Cardiac septum (tissue), 1 donor: Measurements from ENCODE around the gene PAK6. TPM values are rescaled to one million over a fixed set of nuclear protein-coding genes. Genes with fewer than 3 reads are reported as not detected.

Experiments used
- DNase-seq: peaks from one replicate; pipeline ENCODE4 v3.0.0-alpha.2; 2020; ENCODE audit warnings: low spot score
- intact Hi-C: fragments of 100-400 bp; cut with DNase I; formaldehyde crosslinking; loops from one replicate; pipeline ENCODE4 v1.14.0; 2022
- total RNA-seq: library from RNA; stranded (reverse); fragmentation: NEBNext Ultra II Directional; extraction: Animal tissue kit (Norgen Biotek cat#: 25700); gene quantifications from one replicate; pipeline ENCODE4 v1.2.1, GENCODE V29; 2021
- donor health status: DM: no; HTN: no; CAD: no.

The PAK6 gene
- total RNA-seq, 1 donor from 2014 or later, result 2.6 TPM

- no peak for DNase-seq
- intact Hi-C loops, result loop anchor here (5.0 kb wide), 1 partner anchor 122 kb away; the partner anchor contains the start of gene IVD
Observed at GRCh38 chr15:40285554-40286011, 46.7 kb downstream of the PAK6 start.

DNA sequence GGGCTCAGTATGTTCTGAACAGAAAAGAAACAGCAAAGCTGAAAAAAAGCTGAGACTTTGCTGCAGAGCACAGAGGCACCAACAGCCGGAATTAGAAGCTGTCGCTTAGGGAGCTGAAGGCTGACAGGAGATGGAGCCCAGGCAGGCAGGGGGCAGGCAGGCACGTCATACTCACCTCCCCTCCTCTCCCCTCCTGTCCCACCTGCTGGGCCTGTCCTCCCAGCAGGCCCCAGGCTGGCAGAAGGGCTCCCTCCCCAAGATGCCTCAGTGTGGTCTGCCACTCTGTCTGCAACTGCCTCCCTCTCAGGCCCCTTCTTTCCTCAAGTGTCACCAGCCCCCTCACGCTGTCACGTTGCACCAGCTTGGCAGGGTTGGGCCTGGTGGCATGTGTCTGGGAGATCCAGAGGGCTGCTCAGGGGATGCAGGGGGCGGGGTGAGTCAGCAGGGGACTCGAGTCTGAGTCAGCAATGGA lies 47.2 kb downstream of the PAK6 start:
- intact Hi-C loops, result loop anchor here (5.0 kb wide), 1 partner anchor 121 kb away; the partner anchor contains the start of gene IVD
- no peak for DNase-seq

DNA sequence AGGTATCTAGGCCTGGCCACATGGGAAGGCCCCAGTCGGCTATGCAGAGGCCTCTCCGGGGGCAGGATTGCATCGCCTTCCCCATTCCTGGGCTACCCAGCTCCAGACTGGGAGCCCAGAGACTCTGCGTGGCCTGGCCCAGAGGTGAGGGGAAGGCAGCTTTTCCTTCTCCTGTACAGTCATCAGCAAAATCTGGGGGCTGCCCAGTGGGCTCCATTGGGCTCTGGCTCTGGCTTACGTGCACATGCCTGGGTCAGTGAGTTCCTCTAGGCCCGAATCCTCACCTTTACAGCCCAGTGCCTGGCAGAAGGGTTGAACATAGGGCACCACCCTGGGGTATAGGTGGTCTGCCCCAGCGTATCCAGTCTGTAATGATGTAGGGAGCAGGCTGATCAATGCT lies 47.9 kb downstream of the PAK6 start:
- intact Hi-C loops, result loop anchor here (5.0 kb wide), 1 partner anchor 121 kb away; the partner anchor contains the start of gene IVD
- DNase-seq, result no peak

- DNase-seq, result no peak
- intact Hi-C loops, result loop anchor here (5.0 kb wide), 1 partner anchor 120 kb away; the partner anchor contains the start of gene IVD
Observed at GRCh38 chr15:40287505-40287904, 48.6 kb downstream of the PAK6 start.

DNA sequence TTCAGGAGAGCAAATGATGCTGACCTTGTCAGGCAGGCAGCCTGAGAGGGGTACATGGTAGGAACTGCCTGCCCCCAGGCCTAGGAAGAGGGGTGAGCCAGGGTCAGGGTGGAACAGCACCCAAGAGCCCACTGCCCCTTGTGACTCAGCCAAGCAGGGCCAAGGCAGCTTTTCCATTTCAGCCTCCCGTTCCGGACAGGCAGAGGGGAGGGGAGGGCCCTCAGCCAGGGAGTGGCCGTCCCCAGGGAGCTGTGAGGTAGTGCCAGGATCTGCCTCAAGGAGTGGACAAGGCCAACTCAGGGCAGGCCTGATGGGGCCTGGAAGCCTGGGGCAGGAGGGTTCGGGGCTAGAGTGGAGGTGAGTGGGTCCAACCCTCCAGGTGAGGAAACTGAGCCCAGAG lies 49.1 kb downstream of the PAK6 start:
- intact Hi-C loops, result loop anchor here (5.0 kb wide), 1 partner anchor 119 kb away; the partner anchor contains the start of gene IVD
- no peak for DNase-seq

DNA sequence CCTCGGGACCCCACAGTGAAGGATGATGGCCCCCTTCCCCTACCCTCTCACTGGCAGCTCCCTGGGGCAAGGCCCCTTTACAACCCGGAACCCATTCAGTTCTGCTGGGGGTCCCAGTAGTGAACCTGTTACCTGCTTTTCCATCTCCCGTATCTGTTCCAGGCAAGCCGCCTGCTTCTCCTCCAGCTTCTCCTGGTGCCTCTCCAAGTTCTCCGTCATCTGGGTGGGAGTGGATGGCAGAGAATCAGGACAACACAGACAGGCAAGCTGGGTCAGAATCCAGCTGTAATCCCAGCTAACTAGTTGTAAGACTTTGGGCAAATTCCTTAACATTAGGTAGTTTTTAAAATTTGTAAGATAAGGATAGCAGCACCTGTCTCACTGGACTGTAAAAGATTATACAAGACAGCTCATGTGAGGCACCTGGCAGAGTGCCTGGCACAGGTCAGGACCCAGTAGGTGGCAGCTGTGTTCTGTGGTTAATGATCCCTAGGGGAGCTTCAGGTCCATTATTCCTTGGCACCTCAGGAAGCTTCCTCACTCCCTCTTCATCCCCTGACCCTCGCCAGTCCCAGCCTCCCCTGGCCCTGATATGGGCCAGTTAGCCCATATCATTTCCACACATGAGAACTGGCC lies 50.4 kb downstream of the PAK6 start:
- DNase-seq, result no peak
- intact Hi-C loops, result loop anchor here (5.0 kb wide), 1 partner anchor 118 kb away; the partner anchor contains the start of gene IVD

DNA sequence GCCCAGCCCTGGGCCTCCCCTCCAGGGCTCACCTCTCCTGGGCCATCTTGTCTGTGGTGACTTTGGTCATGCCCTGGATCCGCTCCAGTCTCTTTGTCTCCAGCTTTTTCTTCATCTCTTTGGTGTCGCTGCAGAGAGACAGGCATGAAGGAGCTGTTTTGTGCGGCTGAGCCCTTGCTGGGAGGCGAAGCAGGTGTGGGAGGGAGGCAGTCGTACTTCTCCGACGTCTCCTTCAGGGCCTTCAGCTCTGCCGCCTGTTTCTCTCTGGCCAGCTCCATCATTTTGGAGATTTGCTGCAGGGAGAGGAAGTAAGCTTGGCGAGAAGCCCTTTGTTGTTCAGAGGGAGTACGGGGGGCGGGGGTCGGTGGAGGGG lies 51.7 kb downstream of the PAK6 start:
- DNase-seq, result no peak
- intact Hi-C loops, result no loop called here

- DNase-seq, result no peak
- intact Hi-C loops, result no loop called here
Observed at GRCh38 chr15:40290918-40291574, 52.2 kb downstream of the PAK6 start.

DNA sequence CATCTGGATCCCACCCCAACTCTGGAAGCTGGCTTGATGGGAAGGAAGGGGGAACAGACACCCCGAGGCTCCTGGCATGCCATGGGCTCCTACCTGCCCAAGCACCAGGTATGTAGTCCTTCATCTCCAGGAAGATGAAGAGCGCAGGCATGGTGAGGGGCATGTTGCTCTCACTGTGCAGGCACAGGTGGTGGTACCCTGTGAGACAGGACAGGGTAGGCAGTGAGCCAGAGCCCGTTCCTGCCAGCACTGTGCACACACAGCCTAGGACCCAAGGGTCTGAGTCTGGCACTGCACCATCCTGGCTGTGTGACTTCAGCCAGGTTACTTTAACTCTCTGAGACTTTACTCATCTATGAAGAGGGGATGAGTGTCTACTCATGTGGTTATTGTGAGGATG lies 53.4 kb downstream of the PAK6 start:
- DNase-seq, result no peak
- intact Hi-C loops, result no loop called here

GRCh38 chr15:40293006-40293405 lies 54.1 kb downstream of the PAK6 start:
- intact Hi-C loops, result no loop called here

GRCh38 chr15:40293905-40294895 lies 55.3 kb downstream of the PAK6 start:
- intact Hi-C loops, result no loop called here
- DNase-seq, result no peak

More at GRCh38 chr15:40293006-40293405, 54.1 kb downstream of the PAK6 start:
- no peak for DNase-seq

GRCh38 chr15:40295297-40295696 lies 56.4 kb downstream of the PAK6 start:
- intact Hi-C loops, result no loop called here
- DNase-seq, result no peak

DNA sequence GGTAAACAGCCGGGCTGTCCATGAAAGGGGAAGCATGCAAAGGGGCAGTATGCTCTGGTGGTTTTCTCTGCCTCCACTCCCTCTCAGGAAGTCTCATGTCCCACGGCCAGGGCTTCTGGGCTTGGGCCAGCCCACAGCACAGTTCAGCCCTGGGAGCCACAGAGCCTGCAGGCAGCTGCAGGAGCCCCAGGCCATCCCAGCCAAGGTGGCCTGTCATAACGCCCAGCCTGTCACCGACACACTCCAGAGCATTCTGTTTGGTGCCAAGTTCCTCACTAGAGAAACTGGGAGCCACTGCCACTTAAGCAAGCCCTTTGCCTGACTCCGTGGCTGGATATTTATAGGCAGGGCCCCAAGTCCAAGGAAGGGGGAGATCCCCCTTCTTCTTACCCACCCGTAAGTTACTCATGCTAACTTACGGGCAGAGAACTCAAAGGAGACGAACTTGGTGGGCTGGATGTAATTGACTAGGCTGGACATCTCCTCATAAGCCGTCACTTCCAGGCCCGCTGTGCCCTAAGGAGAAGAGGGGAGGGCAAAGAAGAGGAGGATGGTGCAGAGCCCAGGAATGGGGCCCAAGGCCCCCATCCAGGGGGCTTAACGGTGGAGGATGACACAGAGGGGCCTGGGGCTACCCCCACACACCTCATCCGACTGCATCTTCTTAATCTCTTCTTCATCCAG lies 57.2 kb downstream of the PAK6 start:
- intact Hi-C loops, result no loop called here
- peak; percentile 84 for DNase-seq

DNA sequence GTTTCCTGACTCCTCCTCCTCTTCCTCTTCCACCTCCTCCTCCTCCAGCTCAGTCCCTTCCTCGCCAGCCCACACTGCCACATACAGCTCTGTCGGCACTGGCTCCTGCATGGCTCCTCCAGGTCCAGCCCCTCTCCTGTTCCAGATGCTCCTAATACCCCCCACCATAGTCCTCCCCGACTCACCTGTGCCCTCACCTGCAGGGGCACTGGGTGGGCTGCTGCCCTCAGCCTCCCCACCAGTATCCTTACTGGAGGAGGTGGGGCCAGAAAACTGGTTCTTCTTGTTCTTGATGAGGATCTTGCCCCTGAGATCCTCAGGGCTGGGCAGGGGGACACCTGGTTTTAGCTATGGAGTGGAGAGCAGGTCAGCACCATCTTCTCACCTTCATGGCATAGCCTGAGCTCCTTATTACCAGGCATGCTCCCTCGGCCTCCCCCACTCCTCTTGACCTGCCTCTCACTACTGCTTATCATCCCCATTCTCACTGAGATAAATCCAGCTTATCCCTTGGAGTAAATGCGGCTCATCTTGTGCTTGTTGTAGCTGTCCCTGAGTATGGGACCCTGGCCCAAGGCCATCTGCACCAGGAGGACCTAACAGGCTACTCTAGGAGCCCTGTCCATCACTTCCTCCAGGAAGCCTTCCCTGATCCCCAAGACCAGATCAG lies 57.8 kb downstream of the PAK6 start:
- no peak for DNase-seq
- intact Hi-C loops, result no loop called here

DNA sequence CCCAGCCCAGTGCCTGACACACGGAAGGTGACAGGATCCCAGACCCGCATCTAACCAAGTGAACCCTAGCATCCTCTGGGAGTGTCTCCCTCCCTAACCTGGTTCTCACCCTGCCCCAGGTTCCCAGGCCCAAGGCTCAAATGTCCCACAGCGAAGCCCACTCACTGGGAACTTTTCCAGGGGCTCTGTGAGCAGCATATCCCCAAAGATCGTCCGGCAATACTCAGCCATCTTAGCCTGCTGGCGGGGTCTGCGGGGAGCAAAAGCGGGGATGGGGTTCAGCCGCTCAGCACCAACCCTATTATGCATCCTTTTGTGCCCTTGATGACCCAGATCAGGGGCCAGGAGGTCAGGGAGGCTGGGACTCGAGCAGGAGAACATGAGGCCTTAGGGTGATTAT lies 58.5 kb downstream of the PAK6 start:
- DNase-seq, result no peak
- intact Hi-C loops, result no loop called here

- no peak for DNase-seq
- intact Hi-C loops, result no loop called here
Observed at GRCh38 chr15:40298216-40298935, 59.5 kb downstream of the PAK6 start.

- intact Hi-C loops, result no loop called here
- no peak for DNase-seq
Observed at GRCh38 chr15:40300367-40300766, 61.5 kb downstream of the PAK6 start.

GRCh38 chr15:40300771-40301170 lies 61.9 kb downstream of the PAK6 start:
- intact Hi-C loops, result no loop called here
- no peak for DNase-seq
